ENCODE measurements around the gene DCANP1. TPM values are rescaled to one million over a fixed set of nuclear protein-coding genes. Genes with fewer than 3 reads are reported as not detected.
A peak's percentile ranks its signal among the peaks of the same experiment; 100 is the strongest.

Gene DCANP1
- total RNA-seq, 1 donor from 2014 or later = not detected

DNA sequence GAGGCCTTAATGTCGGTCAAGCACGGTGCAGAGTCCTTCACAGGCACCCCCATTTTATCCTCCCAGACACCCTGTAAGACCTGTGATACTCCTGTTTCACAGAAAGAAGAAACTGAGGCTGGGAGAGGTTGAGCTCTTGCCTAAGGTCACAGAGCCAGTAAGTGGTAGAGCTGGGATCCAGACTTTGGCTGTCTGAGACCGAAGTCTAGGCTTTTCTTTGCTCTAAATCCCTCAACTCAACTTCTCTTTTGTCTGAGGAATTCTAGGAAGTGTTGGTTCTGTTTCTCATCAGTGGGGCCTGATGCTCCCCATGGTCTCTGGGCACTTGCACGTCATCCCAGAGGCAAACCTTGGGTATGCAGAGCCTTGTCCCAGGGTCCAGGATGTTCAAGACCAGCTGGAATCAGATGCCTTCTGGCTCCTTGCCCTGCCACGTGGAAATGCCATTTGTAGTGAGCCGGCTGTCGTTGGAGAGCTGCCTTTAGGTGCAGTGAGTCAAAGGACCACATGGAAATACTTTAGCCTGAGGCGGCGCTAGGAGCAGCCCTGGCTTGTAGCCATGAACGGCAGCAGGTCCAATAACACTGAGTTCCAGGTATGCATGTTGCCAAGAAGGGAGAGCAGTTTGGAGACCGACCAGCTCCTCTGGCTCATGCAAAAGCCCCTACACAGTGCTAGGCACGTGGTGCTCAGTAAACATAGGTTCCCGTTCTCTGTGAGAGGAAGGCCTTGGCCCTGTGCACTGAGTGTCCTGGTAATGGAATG lies 9.2 kb downstream of the DCANP1 start:
- peak; percentile 64 for DNase-seq
- Histone ChIP-seq H3K27me3 (peaks cover 6% of the 10 kb centered on the region), H3K4me3 (no peak overlapping the region), H3K9me3 (no peaks in the 10 kb centered on the region), H3K36me3 (no peaks in the 10 kb centered on the region), H3K4me1 (peaks cover 47% of the 10 kb centered on the region), H3K27ac (peak overlapping the region; percentile 42)
- peak; percentile 14 for ATAC-seq
- intact Hi-C loops (cut with DNase I) = no loop called here
- TF ChIP-seq, protein P1, sequence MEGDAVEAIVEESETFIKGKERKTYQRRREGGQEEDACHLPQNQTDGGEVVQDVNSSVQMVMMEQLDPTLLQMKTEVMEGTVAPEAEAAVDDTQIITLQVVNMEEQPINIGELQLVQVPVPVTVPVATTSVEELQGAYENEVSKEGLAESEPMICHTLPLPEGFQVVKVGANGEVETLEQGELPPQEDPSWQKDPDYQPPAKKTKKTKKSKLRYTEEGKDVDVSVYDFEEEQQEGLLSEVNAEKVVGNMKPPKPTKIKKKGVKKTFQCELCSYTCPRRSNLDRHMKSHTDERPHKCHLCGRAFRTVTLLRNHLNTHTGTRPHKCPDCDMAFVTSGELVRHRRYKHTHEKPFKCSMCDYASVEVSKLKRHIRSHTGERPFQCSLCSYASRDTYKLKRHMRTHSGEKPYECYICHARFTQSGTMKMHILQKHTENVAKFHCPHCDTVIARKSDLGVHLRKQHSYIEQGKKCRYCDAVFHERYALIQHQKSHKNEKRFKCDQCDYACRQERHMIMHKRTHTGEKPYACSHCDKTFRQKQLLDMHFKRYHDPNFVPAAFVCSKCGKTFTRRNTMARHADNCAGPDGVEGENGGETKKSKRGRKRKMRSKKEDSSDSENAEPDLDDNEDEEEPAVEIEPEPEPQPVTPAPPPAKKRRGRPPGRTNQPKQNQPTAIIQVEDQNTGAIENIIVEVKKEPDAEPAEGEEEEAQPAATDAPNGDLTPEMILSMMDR (IDR thresholded peaks at IDR 0.05) = no peak

DNA sequence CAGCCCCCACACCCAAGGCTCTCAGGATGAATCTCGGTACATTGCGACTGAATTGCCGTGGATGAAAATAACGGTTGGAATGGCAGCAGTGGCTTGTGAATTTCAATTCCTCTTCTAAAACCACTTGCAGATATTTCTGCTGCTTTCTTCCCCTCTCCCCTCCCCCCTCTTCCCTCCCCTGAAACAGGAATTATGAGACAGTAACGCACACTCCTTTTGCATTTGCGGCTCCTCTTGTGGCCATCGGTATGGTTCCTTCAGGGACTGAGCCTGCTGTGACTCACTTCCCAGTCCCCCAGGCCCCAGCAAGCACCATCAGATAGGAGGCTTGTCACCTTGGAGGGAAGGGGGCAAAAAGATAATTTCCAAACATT lies 9.7 kb downstream of the DCANP1 start:
- no peaks in the 10 kb centered on the region for H3K9me3 ChIP-seq
- ATAC-seq (peak; percentile 33), DNase-seq (no peak)
- H3K27me3 ChIP-seq = peaks cover 6% of the 10 kb centered on the region
- intact Hi-C loops (cut with DNase I) = no loop called here
- TF ChIP-seq, protein P1 (IDR thresholded peaks at IDR 0.05) = no peak
- H3K4me3 ChIP-seq = no peak overlapping the region
- H3K36me3 ChIP-seq = no peaks in the 10 kb centered on the region
- peak overlapping the region; percentile 42 for H3K27ac ChIP-seq
- H3K4me1 ChIP-seq = peaks cover 47% of the 10 kb centered on the region

DNA sequence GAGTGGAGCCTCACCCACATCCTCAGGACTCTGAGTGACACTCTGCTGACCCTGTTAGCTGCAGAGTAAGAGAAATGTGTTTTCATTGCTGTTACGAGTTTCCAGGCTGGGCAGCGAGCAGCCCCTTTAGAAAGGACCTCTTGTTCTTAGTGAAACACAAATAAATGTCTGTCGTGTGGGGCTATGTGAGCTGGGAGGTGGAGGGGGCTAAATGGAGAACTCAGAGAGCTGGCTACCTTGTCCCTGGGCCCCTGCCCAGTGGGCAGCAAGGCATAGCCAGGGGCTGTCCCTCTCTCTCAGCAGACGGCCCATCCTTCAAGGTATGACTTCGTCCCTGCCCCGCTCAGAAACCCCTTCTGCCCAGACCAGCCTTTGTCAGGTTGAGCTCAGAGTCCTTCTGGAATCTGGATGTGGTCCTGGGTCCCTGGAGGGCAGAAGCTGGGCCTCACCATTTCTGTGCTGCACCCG lies 10.2 kb downstream of the DCANP1 start:
- H3K9me3 ChIP-seq = no peaks in the 10 kb centered on the region
- H3K27me3 ChIP-seq = peaks cover 6% of the 10 kb centered on the region
- no peaks in the 10 kb centered on the region for H3K36me3 ChIP-seq
- TF ChIP-seq, protein P1 (IDR thresholded peaks at IDR 0.05) = no peak
- intact Hi-C loops (cut with DNase I) = no loop called here
- DNase-seq (no peak), ATAC-seq (no peak)
- H3K27ac ChIP-seq = no peak overlapping the region
- H3K4me1 ChIP-seq = peaks cover 47% of the 10 kb centered on the region
- H3K4me3 ChIP-seq = no peak overlapping the region

DNA sequence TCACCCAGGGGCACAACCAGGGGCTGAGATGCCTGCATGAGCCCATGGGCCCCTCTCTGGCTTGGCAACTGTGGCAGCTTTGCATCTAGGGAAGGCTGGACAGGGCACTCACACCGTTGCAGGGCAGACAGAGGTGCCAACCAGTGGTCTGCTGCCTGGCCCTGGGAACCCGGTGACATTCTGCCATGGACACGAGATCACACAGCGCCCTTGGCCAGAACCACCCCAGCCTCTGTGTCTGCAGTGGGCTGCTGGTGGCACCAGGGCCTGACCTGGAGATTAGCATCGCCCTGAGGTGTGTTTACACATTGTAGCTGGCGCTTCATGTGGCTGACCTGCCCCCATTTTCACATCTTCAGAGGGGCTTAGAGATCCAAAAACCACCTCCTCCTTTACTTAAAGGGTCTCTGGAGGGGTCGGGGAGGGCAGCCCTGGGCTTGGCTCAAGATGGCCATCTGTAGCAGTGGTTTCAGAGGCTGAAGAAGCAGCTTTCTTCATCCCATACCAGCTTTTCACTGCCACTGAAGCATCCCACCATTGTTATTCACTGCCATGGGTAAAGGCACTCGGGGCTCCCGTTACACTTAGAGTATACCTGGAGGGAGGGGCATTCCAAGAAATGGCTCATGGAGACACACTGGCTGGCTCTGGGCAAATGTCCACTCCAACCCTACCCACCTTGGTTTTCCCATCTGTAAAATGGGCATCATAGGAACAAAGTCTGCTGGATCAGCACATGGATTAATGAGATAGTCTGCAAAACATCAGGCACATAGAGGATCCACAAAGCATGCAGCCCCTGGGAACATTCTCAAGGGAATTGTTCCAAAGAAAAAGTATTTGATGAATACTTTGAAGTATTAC lies 11.4 kb downstream of the DCANP1 start:
- Histone ChIP-seq H3K27me3 (peaks cover 6% of the 10 kb centered on the region), H3K36me3 (no peaks in the 10 kb centered on the region), H3K4me1 (peaks cover 38% of the 10 kb centered on the region), H3K9me3 (no peaks in the 10 kb centered on the region), H3K4me3 (no peak overlapping the region), H3K27ac (no peak overlapping the region)
- intact Hi-C loops (cut with DNase I) = no loop called here
- ATAC-seq (no peak), DNase-seq (no peak)
- TF ChIP-seq, protein P1 (IDR thresholded peaks at IDR 0.05) = no peak

DNA sequence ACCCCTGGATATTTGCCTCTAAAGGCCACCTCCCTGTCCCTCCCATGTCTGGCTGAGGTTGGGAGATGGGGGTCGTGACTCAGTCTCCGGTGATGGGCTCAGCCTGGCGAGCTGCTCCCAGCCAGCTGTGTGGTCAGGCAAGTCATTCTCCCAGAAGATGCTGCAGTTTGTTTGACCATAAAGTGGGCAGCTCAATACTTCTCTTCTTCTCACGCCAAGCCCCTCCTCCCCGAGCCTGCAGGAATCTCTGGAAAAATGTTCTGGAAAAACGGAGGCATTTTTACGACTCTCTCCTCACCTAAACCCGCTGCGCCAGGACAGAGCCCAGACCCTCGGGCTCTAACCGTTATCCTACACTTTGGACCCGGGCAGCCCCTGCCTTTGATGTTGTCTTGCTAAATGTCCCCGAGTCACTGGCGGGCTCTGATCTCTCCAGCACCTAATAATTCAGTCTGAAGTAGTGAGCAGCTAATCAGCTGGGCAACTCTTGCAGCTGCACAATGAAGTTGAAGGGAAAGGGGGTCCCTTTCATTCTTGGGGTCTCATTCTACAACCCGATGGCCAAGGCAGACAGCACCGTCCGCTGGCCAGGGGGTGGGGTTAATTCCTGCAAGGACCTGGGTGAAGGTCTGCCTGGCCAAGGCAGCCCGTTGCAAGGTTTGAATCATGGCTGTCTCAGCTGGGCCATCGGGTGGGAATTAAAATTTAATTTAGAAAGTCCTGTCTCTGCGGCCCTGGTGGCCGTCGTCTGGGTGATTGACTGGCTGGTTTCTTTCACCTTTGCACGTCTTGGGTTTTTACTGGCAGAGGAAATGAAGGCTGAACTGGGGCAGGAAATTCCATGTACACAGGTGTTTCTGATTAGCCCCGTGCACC lies 12.3 kb downstream of the DCANP1 start:
- Histone ChIP-seq H3K4me1 (peaks cover 35% of the 10 kb centered on the region), H3K27ac (no peak overlapping the region), H3K4me3 (no peak overlapping the region), H3K27me3 (peaks cover 6% of the 10 kb centered on the region), H3K36me3 (no peaks in the 10 kb centered on the region), H3K9me3 (no peaks in the 10 kb centered on the region)
- intact Hi-C loops (cut with DNase I) = no loop called here
- TF ChIP-seq, protein P1 (IDR thresholded peaks at IDR 0.05) = no peak
- DNase-seq (no peak), ATAC-seq (no peak)

Measured in upper lobe of right lung (tissue), 1 donor.